HG02588 (cell line): ENCODE data around the gene METTL8.
"Not testable (repeated sequence)": the region's sequence is repeated elsewhere in the genome, so short reads cannot be mapped to it uniquely, and the experiment has no call there.

Experiments
- ATAC-seq: cut with Tn5 transposase; IDR thresholded peaks from one replicate; pipeline ENCODE4 v1.9.1; 2021; ENCODE audit warnings: mild to moderate bottlenecking, moderate library complexity; ENCODE audit not compliant: unreplicated experiment

The METTL8 gene

GRCh38 chr2:171430516-171431410 lies 3.0 kb downstream of the METTL8 start:
- ATAC-seq = no peak

DNA sequence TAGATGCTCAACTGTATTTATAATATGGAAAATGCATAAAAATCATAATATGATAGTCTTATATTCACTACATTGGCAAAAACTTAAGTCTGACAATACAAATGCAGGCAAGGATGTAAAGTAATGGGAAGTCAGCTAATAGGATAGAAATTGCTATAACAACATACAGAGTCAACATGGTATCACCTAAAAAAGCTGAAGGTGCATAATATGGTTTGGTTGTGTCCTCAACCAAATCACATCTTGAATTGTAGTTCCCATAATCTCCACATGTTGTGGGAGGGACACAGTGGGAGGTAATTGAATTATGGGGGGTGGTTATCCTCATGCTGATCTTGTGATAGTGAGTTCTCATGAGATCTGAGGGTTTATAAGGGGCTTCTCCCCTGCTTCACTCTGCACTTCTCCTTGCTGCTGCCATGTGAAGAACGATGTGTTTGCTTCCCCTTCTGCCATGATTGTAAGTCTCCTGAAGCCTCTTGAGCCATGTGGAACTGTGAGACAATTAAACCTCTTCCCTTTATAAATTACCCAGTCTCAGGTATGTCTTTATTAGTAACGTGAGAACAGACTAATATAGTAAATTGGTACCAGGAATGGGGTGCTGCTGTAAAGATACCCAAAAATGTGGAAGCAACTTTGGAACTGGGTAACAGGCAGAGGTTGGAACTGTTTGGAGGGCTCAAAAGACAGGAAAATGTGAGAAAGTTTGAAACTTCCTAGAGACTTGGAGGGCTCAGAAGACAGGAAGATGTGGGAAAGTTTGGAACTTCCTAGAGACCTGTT lies 10.9 kb downstream of the METTL8 start:
- ATAC-seq = not testable (repeated sequence)

GRCh38 chr2:171420728-171421563 lies 12.8 kb downstream of the METTL8 start:
- ATAC-seq = no peak

DNA sequence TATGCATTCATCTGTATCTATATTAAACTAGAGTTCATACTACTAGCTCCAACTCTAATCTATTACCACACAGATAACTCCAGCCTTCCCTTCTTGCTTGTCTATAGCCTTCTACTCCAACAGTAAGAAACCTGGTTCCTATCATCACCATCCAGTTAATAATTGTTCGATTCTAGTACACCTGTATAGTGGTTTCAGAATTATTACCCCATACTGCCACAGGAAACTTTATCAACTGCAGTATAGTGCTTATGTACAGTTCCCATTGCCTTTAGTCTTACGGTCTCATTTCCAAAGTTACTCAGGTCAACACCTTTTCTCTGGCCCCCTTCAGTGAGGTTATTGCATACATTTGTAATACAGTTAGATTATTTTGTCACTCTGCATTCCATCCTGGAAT lies 14.5 kb downstream of the METTL8 start:
- ATAC-seq = no peak

DNA sequence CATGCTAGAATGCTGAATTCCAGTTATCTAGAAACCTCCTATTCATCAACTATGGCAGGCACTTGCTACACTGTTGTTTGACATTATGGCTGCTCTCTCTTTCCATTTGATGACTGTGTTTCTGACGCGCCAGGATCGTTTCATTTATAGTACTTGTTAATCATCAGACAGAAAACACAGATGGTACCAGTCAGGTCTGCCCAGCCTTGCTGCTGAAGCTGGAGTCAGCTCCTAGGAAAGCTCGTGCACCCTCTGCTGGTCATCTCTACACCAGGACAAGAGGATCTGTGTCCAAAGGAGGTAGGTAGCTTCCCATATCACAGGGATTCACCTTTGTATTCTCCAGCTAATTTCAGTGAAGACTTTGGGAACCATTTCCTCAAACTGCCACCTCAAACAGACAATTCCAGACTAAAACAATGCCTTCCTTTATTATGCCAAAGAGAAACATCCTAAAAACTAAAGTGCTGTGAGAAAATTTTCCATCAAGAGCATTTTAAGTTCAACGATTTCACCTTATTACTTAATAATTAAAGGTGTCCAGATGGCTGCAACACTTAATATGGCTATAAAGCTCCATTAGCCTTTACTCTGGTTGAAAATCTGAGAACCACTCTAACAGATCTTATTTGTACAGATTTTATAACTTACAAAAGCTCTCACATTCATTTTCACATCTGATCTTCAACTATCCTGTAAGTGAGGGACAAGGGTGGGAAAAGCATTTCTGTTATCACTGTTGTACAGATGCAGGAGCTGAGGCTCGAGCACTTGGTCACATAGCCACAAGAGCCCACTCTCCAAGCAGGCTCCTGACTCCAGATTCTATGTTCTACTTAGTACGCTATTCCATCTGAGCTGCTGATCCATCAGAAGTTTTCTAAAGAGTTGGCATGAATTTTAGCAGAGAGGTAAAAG lies 17.5 kb downstream of the METTL8 start:
- ATAC-seq = peak; percentile 94

DNA sequence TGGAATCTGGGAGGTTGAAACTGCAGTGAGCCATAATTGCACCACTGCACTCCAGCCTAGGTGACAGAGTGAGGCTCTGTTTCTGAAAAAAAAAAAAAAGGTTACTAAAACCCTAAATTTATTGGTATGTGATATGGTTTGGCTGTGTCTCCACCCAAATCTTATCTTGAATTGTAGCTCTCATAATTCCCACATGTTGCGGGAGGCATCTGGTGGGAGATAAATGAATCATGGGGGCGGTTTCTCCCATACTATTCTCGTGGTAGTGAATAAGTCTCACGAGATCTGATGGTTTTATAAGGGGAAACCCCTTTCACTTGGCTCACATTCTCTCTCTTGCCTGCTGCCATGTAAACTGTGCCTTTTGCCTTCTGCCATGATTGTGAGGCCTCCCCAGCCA lies 19.1 kb downstream of the METTL8 start:
- not testable (repeated sequence) for ATAC-seq

DNA sequence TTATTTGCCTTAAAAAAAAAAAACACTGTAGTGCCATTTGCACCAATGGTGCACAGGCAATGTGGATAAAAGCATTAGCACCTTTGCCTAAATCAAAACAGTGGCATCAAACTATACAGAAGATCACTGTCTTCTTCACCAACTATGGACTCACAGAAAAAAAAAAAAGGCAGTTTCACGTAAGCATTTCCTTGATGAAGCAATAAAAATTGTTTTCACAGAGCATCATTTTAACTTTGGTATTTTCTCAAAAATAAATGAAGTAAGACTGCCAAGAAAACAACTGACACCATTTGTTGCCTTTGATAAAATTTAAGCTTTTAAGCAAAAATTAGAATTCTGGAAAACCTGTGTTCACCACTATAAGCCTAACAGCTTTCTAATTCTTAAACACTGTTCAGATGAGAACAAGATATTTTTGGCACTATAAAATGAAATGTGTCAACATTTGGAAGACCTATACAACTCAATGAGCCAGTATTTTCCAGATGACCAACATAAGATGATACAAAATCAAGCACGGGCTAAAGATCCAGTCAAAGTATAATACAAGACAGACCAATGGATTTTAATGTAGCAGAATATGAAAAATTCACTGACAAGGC lies 21.1 kb downstream of the METTL8 start:
- ATAC-seq = no peak

DNA sequence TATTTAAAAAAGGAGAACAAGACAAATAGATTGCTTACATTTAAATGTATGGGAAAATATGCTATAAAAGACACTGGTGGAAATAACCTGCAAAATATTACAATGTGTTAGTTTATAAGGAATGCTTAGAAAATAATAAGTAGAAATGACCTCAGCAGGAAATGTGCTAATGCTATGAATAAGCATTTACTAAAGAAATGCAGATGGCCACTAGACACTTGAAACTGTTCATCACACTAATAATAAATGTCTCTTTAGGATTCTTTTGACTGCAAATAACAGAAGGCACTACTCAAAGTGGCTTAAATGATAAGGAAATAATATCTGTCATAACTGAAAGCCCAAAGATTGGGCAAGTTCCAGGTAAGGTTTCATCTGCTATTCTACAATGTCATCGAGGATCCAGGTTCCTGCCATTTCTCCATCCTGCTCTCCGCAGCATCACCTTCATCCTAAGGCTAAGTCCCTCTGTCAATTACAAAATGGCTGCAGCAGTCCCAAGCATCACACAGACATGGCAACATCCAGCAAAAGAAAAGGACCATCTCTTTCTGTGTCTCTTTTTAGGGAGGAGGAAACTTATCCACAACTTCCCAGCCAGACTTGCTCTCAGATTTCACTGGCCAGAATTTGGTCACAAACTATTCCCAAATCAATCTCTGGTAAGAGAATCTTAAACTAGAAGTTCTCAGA lies 21.9 kb downstream of the METTL8 start:
- no peak for ATAC-seq

DNA sequence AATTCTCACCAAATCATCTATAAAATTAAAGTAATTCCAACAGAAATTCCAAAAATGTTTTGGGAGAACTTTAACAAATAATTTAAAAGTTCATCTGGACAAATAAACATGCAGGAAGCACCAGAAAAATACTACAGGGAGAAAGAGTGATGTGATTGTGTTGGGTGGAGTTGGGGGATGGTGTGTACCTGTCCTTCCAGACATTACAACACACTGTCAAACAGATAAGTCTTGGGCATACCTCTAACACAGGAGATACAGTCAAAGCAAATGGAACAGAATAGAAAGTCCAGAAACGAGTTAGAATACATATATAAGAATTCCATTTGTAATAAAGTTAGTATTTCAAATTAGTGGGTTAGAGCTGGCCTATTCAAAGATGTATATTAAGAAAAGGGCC lies 22.6 kb downstream of the METTL8 start:
- ATAC-seq = no peak

DNA sequence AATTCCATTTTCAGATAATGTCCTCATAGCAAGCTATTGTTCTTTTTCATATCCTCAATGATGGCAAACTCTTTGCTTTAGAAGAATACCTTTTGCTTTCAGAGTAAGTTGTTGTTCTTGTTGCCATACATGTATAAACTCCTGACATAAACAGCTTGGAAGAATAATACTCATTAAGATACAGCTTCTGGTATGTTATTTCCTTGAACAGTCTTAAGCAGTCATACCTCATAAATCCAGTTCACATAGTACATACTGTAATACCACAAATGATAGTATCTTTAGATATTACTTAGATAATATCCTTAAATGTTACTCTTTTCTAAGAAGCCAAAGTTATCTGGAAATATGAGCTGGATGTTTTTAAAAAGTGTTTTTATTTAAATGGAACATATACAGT lies 23.2 kb downstream of the METTL8 start:
- no peak for ATAC-seq

- no peak for ATAC-seq
Observed at GRCh38 chr2:171410101-171410500, 23.7 kb downstream of the METTL8 start.

DNA sequence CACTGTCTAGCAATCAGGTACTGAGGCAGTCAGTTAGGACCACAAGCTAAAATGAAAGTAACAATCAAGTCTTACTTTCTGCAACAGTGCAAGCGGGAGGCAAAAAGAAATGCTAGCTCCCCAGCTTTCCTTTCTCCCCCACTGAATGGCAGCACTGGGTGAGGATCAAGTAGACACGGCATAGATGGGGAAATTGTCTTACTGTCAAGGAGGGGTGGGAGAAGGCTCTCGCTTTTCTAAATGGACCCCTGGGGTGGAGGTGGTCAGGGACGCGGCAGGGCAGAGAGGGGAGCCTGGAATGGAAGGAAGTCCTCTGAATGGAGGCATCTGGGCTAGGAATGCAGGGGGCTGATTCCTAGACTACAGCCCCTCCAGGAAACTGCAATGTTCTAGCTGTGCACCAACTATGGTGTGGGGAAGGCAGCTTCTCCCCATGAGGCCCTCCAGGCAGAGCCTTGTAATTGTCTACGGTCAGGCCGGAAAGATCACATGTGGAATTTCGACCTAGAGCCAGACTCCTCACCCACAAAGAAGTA lies 24.3 kb downstream of the METTL8 start:
- ATAC-seq = no peak

GRCh38 chr2:171407676-171408044 lies 26.1 kb downstream of the METTL8 start:
- ATAC-seq = no peak

- ATAC-seq = peak; percentile 60
Observed at GRCh38 chr2:171407030-171407675, 26.6 kb downstream of the METTL8 start.

DNA sequence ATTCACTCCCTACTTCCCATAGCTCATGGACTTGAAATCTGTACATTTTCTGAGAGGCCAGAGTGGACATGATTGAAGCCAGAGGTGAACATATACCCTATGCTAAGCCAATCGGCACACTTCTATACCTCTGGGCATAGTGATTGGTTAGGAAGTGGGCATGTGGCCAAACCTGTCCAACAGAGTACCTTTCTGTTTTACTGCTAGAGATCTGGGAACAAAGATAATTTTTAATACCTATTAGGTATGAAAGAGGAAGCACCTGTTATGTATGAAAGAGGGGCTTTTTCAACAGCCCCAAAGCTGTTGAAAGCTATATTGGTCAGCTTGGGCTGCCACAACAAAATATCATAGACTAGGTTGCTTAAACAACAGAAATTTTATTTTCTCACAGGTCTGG lies 27.7 kb downstream of the METTL8 start:
- ATAC-seq = peak; percentile 63

DNA sequence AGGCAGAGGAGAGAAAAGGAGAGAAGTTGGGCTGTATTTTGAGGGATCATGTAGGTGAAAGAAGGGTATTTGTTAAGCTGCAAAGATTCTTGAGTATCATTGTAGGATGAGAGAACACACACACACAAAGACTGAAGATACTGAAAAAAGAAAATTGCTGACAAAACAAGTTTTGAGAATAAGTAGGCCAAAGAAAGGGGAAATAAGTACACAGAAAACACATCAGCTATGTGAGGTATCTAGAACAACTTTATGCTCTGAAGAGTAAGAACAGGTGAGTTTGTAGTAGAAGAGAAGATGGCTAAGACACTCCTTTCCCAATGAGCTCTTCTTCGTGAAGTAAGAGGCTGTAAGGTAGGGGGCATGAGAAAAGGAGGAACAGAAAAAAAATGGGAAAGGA lies 28.2 kb downstream of the METTL8 start:
- ATAC-seq = no peak

DNA sequence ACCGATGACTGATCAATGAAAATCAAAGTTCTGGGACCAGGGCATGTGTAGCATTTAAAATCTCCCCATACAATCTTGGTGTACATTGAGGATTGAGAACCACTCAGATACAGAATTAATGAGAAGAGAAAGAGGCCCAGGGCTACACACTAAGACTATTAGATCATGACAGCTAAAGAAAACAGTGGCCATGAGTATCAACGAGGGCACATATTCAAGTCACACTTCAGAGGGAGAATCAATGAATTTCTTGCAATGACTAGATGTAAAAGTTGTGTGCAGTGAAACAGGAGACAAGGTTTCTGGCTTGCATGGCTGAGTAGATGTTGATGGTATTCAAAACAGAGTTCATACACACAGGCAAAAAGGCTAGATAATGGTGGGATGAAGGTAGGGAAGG lies 29.1 kb downstream of the METTL8 start:
- no peak for ATAC-seq

GRCh38 chr2:171404261-171404660 lies 29.5 kb downstream of the METTL8 start:
- ATAC-seq = no peak
